NCI-H460 (cell line): ENCODE measurements around the gene TTC24. TPM values are rescaled to one million over a fixed set of nuclear protein-coding genes. Genes with fewer than 3 reads are reported as not detected.

Experiments used
- DNase-seq: peaks from one replicate; pipeline ENCODE4 v3.0.0-alpha.2; 2016; ENCODE audit warnings: low read depth; ENCODE audit errors: extremely low read depth
- total RNA-seq: library from RNA; depleted of rRNA; stranded (reverse); fragments of >200 nt; shearing (Covaris generic); gene quantifications from 2 replicates; pipeline ENCODE4 v1.2.3, GENCODE V29; 2014

Gene TTC24
- total RNA-seq, 1 experiment from 2014 or later = not detected

DNA sequence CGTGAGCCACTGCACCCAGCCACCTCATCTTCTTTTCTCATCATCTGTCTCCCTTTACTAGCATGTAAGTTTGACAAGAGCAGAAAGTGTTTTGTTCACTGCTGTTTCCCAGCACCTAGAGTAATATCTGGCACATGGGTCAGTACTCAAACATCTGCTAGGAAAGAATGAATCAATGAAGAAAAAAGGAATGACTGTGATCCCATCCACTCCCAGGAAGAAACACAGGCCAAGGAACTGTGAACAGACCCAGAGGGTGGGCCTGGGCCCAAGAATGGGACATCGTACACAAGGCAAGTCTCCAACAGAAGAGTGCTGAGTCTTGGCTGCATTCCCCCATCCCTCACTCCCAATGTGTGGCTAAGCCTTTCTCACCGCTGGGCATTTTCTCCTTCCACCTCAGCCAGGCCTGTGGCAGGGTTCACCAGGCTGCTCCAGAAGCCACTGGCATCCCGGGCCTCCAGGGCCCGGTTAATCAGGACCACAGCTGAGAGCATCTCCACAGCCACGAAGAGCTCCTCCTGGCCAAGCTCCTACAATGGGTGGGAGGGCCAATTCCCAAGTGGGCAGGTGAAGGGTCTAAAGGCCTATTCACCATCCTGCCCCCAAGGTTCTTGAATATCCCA is 25.6 kb upstream of the TTC24 start:
- no peak for DNase-seq

GRCh38 chr1:156554971-156555370 is 24.6 kb upstream of the TTC24 start:
- DNase-seq = no peak

- no peak for DNase-seq
These were observed 23.8 kb upstream of the TTC24 start for GRCh38 chr1:156555715-156556114.

DNA sequence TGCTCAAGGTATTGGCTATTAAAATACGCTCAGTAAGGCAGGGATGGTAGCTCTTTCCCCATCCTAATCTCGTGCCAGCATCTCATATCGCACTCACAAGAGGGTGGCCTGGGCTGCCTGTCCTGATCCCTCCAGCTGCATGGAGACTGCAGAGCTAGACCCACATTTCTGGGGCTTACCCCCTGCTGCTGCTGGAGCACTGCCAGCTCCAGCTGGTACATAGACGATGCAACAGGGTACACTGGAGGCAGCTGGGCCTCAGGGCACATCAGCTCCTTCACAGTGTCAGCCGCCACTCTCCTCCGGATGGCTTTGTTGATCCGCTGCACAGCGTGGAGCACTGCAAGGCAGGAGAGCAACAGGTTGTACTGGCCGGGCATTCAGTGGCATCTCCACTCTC is 23.2 kb upstream of the TTC24 start:
- DNase-seq = no peak

DNA sequence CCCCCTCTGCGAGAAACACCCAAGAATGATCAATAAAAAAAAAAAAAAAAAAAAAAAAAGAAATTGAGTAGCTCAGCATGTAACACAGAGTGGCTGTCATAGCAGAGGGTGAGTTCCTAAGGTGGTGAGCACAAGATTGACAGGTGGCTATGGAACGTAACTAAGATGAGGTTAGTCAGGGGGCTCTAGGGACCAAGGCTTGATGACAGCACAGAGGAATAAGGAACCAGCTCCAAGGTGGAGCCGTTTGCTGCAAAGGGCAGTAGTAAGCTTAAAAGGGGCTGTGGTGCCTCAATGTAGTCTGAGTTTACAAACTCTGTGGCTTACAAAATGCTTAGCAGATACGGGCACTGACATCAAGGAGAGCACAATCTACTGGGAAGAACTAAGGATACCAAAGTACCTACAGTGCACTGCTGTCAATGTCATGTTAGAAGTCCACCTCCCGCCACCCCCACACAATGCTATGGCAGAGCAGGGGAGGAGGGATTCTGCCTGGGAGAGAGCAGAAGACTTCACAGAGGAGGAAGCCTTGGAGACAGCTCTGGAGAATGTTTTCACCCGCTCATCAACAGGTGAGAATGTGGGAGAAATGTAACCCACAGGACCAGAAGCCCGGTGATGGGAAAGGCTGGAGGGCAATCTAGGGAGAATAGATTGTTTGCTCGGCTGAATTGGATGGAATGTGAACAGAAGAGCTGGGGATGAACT is 20.3 kb upstream of the TTC24 start:
- no peak for DNase-seq

DNA sequence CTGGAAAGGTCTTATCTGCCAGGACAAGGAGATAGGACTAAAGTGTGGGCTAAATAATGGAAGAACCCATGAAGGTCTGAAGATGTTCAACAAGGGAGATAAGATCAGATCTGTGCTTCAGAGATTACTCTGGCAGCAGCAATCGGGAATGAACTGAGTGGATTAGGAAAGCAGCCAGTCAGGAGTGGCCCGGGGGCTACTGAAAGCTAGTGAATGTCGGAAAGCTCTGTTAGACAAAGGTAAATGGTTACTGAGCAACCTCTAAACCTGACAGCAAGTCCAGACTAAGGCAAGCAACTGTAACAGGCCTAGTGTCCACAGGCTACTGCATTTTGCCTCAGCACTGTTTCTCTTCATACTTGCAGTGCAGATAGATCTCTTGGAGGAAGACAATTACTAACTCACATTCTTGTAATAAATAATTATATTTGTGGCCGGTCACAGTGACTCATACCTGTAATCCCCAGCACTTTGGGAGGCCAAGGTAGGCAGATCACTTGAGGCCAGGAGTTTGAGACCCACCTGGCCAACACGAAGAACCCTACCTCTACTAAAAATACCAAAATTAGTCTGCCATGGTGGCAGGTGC is 19.6 kb upstream of the TTC24 start:
- no peak for DNase-seq

- no peak for DNase-seq
These were observed 18.8 kb upstream of the TTC24 start for GRCh38 chr1:156560585-156561163.

DNA sequence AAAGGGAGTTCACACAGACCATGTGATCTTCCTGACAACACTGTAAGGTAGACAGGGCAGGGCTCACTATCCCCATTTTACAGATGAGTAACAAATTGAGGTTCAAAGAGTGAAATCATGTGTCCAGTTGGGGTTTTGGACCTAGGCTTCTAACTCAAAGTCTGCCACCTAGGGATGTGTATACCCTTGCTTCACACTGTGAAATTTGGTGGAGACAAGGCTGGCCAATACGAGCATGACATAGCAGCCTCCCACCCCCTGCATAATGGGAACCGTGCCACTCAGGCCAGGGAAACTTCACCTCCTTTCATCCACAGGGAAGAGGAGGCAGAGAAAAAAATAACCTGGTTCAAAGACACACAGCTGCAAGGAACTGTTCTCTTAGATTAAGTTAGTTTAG is 14.0 kb upstream of the TTC24 start:
- no peak for DNase-seq

- DNase-seq = no peak
These were observed 13.1 kb upstream of the TTC24 start for GRCh38 chr1:156566436-156566835.

DNA sequence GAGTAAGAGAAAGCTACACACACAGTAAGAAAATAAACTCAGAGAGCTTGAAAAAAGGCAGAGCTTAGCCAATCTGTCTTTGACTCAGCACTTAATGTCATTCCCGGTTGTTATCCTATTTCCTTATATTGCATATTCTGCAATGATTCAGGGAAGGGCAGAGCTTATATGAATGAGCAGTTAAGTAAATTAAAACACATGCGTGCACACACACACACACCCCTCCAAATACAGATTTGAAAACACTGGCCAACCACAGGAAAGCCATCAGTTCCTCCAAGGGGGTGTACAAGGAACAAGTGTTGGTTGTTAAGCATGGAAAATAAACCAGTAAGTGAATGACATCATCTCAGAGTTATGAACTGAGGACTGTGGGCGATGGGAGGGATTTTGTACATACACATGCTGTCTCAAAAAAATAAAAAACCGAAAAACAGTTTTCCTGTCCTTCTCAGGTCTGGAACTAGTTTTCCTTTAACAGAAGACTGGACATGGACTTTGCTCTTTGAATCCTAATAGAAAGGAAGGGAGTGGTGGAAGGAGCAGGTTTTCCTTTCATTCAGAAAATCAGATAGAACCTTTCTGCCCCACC is 8.2 kb upstream of the TTC24 start:
- peak; percentile 64 for DNase-seq

DNA sequence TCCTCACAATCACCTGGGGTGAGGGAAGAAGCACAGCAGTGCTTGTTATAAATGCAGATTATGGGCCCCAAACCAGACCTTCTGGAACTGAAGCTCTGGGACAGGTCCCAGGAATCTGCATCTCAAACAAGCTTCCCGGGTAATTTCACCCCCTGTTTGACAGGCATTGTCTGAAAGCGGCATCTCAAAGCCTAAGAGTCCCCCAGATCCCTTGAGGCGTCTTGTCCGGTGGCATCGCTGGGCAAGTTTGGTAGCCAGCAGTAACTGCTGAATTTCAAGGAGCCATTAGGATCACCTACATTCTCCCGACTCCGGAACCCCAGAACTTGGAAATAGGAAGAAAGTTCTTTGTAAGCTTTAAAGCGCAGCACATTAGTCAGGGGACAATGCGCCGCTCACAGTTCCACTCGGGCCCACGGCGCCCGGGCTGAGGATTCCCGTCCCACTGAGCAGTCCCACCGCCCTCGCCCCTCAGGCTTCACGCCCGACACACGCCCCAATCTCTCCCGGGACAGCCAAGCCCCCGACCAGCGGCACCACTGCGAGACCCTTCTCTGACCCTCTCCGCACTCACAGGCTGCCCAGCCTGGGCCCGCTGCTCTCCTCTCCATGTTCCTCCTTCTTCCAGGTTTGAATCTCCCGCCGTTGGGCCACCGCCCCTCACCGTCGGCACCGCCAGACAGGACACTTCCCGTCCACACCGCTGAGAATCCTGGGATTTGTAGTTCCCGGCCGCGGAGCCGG is 7.4 kb upstream of the TTC24 start, which contains the start of gene IQGAP3:
Gene IQGAP3, minus strand, starts transcription at position 647 of the 744 bp plus-strand sequence. Its CDS starts 36 bp downstream, at position 611.
- DNase-seq = peak; percentile 88

DNA sequence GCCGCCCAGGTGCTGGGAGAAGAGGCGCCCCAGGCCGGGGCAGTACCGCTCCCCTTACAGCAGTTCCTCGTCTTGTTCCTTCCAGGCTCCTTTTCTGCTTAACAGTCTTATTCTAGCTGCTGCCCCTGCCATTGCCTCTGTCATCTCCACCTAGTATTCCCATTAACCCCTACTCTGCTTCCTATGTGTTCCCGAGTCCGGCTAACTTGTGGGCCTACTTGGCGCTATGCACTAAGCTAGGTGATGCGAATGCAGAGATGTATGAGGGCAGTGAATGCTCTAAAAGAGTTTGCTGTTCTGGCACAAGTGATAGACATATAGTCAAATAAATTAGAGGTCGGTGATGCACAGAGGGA is 6.9 kb upstream of the TTC24 start:
- no peak for DNase-seq

GRCh38 chr1:156574039-156574633 is 5.4 kb upstream of the TTC24 start:
- no peak for DNase-seq

DNA sequence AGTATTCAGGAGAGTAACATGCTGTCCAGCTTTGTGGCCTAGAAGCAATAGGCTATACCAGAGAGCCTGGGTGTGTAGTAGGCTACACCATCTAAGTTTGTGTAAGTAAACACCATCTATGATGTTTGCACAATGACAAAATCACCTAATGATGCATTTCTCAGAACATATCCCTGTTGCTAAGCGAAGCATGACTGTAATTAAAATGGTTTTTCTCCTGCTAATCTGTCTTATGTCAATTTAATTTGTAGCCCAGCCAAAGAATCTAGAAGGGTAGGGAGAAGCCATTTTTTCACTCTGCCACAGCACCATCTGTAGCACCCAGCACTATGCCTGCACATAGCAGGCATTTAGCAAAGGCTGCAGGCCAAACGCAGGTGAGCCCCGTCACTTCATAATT is 2.0 kb upstream of the TTC24 start:
- DNase-seq = no peak

GRCh38 chr1:156578055-156578454 is 1.5 kb upstream of the TTC24 start:
- no peak for DNase-seq

DNA sequence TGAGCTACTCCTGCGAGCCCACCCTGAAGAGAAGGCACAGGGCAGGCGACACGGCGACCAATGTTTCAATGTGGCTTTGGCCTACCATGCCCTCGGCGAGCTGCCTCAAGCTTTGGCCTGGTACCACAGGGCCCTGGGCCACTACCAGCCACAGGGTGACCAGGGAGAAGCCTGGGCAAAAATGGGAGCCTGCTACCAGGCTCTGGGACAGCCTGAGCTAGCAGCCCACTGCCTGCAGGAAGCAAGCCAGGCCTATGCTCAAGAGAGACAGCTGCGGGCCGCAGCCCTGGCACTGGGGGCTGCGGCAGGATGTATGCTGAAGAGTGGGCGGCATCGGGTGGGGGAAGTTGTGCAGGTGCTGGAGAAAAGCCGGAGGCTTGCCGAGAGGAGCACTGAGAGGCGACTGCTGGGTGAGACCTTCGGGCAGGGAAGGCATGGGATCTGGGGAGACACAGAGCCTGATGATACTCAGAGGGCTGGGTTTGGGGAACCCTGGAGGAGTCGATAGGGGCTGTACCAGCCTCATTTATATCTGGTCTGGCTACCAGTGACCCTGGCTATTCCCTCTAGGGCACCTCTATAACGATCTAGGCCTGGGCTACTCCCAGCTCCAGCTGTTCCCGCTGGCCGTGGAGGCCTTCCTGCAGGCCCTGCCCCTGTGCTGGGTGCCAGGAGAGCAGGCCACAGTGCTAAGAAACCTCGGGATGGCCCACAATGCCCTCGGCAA is 2.3 kb downstream of the TTC24 start:
- no peak for DNase-seq

- DNase-seq = no peak
These were observed 3.0 kb downstream of the TTC24 start for GRCh38 chr1:156582388-156583017.

DNA sequence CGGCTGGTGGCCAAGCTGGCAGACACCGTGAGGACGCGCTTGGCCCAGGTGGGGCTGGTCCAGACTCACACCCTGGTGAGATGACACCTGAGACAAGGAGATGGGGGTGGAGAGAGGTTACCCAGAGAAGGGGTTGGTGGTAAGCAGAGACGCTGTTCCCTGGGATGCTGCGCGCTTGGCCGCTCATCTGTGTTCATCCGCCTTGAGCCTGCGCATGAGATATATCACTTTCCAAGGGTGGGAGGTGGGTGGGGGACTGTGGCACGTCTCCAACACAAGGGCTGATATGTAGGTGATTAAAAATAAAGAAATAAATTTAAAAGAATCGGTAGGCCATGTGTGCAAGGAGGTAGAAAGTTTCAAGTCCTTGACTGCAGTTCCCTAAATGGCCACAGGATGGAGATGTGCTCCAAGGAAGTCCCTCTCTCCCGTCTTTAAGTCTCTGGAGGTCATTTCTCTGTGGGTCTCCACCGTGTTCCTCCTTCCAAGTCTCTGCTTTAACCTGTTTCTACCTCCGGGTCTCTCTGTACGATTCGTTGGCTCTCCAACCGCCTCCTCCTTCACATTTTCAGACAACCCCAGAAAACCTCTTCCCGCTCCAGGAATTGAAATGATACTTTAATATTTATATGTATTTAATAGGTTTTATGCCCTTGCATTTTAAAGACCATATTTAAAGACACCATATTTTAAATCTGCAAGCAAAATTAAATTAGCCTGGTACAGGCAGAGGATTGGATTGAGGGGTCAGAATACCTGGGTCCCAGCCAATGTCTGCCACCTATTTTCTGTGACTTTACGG is 4.5 kb downstream of the TTC24 start:
- peak; percentile 87 for DNase-seq
